ENCODE measurements around the gene DBNDD2.

Gene DBNDD2

DNA sequence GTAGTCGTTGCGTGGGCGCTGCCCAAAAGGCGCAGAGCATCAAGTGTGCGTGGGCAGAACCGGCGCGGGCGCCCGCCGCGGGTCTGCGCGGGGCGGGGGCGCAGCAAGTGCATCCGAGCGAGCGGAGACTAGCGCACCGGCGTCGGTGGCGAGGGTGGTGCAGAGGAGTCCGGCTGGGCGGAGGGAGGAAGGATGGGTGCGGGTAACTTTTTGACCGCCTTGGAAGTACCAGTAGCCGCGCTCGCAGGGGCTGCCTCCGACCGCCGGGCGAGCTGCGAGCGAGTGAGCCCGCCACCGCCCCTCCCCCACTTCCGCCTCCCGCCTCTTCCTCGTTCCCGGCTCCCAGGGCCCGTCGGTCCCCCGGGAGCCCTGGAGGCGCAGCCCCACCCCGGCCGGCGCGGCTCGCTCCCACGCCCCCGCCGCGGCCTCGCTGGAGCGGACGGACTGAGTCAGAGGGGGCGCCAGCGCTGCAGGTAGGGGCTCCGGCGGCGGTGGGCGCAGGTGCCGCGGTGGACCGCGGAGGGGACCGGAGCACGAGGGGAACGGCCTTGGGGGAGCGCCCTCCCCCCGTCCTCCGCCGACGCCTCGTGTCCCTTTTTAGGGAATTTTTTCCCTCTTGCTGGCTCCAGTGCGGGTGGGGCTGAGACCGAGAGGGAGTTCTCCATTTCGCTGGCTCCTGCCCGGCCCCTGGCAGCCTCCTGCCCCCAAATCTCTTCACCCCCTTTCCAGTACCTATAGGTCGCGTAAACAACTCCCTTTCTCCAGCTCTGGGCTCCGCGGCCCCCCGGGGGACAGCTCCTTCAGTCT, 1.6 kb upstream of the DBNDD2 start:
- Histone ChIP-seq H3K4me3 (ENCODE audit: low read depth, low read length) (peak overlapping the region; percentile 75), H3K9ac (ENCODE audit: low read length) (peak overlapping the region; percentile 72), H3K4me1 (ENCODE audit: control insufficient read depth, insufficient read depth, low read length) (peaks cover 11% of the 10 kb centered on the region; the same call in 1 of the 2 replicates), H3K27ac (ENCODE audit: low read depth, low read length) (no peak overlapping the region), H3K36me3 (ENCODE audit: control insufficient read depth, insufficient read depth, low read length) (peaks cover 24% of the 10 kb centered on the region), H3K27me3 (ENCODE audit: control insufficient read depth, insufficient read depth, low read length) (peaks cover 57% of the 10 kb centered on the region), H3K9me3 (ENCODE audit: control insufficient read depth, insufficient read depth, low read depth, low read length) (peaks cover 7% of the 10 kb centered on the region)

DNA sequence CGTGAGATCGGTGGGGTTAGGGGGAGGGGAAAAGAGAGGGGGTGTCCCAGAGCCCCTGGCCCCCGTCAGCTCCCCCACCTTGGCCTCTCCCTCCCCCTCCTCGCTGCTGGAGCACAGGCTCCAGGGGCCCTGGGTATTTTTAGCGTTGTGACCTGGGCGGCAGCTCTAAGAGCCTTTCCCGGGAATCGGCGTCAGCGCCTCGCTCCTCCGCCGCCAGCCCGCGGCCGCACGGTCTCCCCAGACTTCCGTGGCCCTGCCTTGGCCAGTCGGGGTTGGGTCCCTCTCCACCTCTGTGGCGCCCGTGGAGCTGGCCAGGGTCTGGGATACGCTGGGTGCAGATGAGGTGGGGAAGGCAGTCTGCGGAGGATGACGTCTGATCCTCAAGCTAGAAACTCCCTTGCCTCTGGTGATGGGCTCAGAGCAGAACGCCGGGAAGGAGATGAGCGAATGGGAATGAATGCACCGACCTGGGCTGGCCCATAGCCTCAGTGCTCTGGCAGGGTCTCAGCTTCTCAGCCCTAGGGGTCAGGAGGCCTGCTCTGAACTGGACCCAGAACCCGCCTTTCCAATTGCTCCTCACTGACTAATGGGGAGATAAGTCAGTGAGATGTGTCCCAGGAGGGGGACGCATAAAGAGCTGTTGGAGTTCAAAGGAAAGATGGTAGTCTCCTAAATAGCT, 883 bp upstream of the DBNDD2 start:
- Histone ChIP-seq H3K9ac (ENCODE audit: low read length) (peak overlapping the region; percentile 72), H3K36me3 (ENCODE audit: control insufficient read depth, insufficient read depth, low read length) (peaks cover 24% of the 10 kb centered on the region), H3K4me1 (ENCODE audit: control insufficient read depth, insufficient read depth, low read length) (peaks cover 11% of the 10 kb centered on the region; the same call in 1 of the 2 replicates), H3K9me3 (ENCODE audit: control insufficient read depth, insufficient read depth, low read depth, low read length) (peaks cover under 1% of the 10 kb centered on the region; the same call in 1 of the 2 replicates), H3K4me3 (ENCODE audit: low read depth, low read length) (peak overlapping the region; percentile 75), H3K27me3 (ENCODE audit: control insufficient read depth, insufficient read depth, low read length) (peaks cover 57% of the 10 kb centered on the region), H3K27ac (ENCODE audit: low read depth, low read length) (no peak overlapping the region)

DNA sequence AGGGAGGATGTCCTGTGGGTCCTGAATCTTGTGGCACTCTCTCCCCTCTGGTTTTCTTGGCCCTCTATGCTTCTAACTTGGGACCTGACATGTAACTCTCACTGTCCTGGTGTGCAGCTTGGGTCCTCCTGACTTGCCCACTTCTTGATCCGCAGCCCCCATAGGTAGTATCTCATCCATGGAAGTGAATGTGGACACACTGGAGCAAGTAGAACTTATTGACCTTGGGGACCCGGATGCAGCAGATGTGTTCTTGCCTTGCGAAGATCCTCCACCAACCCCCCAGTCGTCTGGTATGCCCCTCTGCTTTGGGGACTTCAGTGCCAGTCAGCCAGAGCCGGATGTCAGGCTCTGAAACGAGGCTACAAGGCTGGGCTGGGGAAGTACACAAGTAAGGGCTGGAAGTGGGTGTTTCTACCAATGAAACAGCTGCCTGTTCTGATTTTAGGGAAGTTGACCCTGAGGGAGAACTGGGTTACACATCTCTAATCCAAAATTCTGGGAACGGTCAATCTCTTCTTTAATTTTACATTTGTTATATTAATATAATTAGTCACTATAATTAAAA, 641 bp downstream of the DBNDD2 start:
- H3K4me1 ChIP-seq (ENCODE audit: control insufficient read depth, insufficient read depth, low read length), result peaks cover 11% of the 10 kb centered on the region; the same call in 1 of the 2 replicates
- H3K27me3 ChIP-seq (ENCODE audit: control insufficient read depth, insufficient read depth, low read length), result peaks cover 55% of the 10 kb centered on the region
- peaks cover 24% of the 10 kb centered on the region for H3K36me3 ChIP-seq (ENCODE audit: control insufficient read depth, insufficient read depth, low read length)
- H3K9ac ChIP-seq (ENCODE audit: low read length), result no peak overlapping the region
- H3K27ac ChIP-seq (ENCODE audit: low read depth, low read length), result no peak overlapping the region
- H3K4me3 ChIP-seq (ENCODE audit: low read depth, low read length), result no peak overlapping the region
- no peaks in the 10 kb centered on the region for H3K9me3 ChIP-seq (ENCODE audit: control insufficient read depth, insufficient read depth, low read depth, low read length)

DNA sequence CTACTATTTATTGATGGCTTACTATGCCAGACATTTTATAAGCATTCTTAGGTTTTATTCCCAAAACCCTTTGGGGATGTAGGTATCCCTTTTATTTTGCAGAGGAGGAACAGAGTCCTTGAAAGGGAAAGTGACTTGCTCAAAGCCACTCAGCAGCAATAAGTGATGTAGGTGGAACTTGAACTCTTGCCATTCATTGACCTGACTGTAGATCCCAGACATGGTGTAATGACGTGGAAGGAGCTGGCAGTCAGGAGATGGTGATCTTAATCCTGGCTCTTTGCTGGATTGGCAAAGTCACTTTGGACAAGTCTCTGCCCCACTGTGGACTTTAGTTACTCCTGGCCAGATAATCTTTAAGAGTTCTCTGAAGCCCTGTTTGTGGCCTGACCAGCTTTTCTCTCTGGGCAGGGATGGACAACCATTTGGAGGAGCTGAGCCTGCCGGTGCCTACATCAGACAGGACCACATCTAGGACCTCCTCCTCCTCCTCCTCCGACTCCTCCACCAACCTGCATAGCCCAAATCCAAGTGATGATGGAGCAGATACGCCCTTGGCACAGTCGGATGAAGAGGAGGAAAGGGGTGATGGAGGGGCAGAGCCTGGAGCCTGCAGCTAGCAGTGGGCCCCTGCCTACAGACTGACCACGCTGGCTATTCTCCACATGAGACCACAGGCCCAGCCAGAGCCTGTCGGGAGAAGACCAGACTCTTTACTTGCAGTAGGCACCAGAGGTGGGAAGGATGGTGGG, 1.6 kb downstream of the DBNDD2 start:
- H3K4me3 ChIP-seq (ENCODE audit: low read depth, low read length), result no peak overlapping the region
- peaks cover 11% of the 10 kb centered on the region; the same call in 1 of the 2 replicates for H3K4me1 ChIP-seq (ENCODE audit: control insufficient read depth, insufficient read depth, low read length)
- H3K9ac ChIP-seq (ENCODE audit: low read length), result no peak overlapping the region
- H3K36me3 ChIP-seq (ENCODE audit: control insufficient read depth, insufficient read depth, low read length), result peaks cover 24% of the 10 kb centered on the region
- no peaks in the 10 kb centered on the region for H3K9me3 ChIP-seq (ENCODE audit: control insufficient read depth, insufficient read depth, low read depth, low read length)
- H3K27me3 ChIP-seq (ENCODE audit: control insufficient read depth, insufficient read depth, low read length), result peaks cover 47% of the 10 kb centered on the region
- H3K27ac ChIP-seq (ENCODE audit: low read depth, low read length), result no peak overlapping the region

DNA sequence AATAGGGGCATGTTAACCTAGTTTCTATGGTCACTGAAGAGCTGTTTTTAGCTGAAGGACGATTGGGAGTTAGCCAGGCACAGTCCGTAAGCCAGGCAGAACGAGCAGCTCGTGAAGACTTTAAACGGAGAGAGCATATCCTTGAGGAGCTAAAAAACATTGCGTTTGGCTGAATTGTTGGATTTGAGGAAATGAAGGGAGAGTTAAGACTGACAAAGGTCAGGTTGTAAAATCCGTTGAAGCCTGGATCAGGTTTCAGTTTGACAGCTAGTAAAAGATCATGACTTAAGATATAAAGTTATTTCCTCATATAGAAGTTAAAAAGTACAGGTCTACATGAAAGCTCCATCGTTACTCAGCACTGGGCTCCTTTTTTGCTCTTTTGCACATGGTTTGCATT, 2.8 kb downstream of the DBNDD2 start:
- H3K4me1 ChIP-seq (ENCODE audit: control insufficient read depth, insufficient read depth, low read length), result peaks cover 12% of the 10 kb centered on the region
- no peak overlapping the region for H3K27ac ChIP-seq (ENCODE audit: low read depth, low read length)
- H3K9ac ChIP-seq (ENCODE audit: low read length), result no peak overlapping the region
- H3K36me3 ChIP-seq (ENCODE audit: control insufficient read depth, insufficient read depth, low read length), result peaks cover 24% of the 10 kb centered on the region
- peaks cover 36% of the 10 kb centered on the region for H3K27me3 ChIP-seq (ENCODE audit: control insufficient read depth, insufficient read depth, low read length)
- H3K9me3 ChIP-seq (ENCODE audit: control insufficient read depth, insufficient read depth, low read depth, low read length), result no peaks in the 10 kb centered on the region
- no peak overlapping the region for H3K4me3 ChIP-seq (ENCODE audit: low read depth, low read length)

DNA sequence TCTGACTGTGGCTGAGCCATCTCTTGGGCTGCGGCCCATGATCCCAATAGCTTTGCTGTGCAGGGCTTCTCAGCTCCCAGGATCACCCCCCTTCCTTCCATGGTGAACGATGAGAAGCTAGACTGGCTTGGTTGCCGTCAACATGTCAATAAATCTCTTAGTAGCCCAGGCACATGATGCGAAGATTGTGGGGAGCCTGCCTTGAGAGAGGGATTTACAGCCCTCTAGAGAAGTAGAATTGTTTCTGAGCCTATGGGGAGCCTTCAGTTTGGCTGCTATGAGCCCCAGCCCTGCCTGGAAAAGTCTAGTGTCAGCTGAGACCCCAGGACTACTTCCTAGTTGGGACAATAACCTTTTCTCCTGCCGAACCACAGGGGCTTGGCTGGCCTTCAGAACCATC, 4.6 kb downstream of the DBNDD2 start:
- peaks cover 24% of the 10 kb centered on the region for H3K36me3 ChIP-seq (ENCODE audit: control insufficient read depth, insufficient read depth, low read length)
- no peak overlapping the region for H3K9ac ChIP-seq (ENCODE audit: low read length)
- H3K4me3 ChIP-seq (ENCODE audit: low read depth, low read length), result no peak overlapping the region
- H3K27me3 ChIP-seq (ENCODE audit: control insufficient read depth, insufficient read depth, low read length), result peaks cover 19% of the 10 kb centered on the region
- H3K4me1 ChIP-seq (ENCODE audit: control insufficient read depth, insufficient read depth, low read length), result peaks cover 10% of the 10 kb centered on the region
- H3K9me3 ChIP-seq (ENCODE audit: control insufficient read depth, insufficient read depth, low read depth, low read length), result no peaks in the 10 kb centered on the region
- no peak overlapping the region for H3K27ac ChIP-seq (ENCODE audit: low read depth, low read length)

DNA sequence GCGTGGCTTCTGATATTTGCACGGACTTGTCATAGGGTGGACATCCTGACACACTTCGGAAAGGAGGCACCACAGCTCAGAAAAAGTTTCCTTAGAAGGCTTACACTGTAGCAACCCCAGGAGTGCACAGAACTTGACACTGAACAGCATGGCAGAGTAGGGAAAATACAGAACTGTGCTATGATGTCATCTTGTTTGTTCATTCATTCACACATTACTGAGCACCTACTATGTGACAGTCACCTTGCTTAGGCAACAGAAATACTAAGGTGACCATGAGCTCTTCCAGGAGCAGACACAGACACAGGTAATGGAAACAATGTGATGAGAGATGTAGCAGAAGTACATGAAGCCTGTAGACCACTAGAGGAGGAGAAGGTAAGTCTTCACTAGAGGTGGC, 5.4 kb downstream of the DBNDD2 start:
- H3K4me1 ChIP-seq (ENCODE audit: control insufficient read depth, insufficient read depth, low read length), result peaks cover 9% of the 10 kb centered on the region; the same call in 1 of the 2 replicates
- no peak overlapping the region for H3K27ac ChIP-seq (ENCODE audit: low read depth, low read length)
- no peak overlapping the region for H3K4me3 ChIP-seq (ENCODE audit: low read depth, low read length)
- no peaks in the 10 kb centered on the region for H3K9me3 ChIP-seq (ENCODE audit: control insufficient read depth, insufficient read depth, low read depth, low read length)
- H3K36me3 ChIP-seq (ENCODE audit: control insufficient read depth, insufficient read depth, low read length), result peaks cover 26% of the 10 kb centered on the region
- H3K9ac ChIP-seq (ENCODE audit: low read length), result no peak overlapping the region
- H3K27me3 ChIP-seq (ENCODE audit: control insufficient read depth, insufficient read depth, low read length), result peaks cover 10% of the 10 kb centered on the region; the same call in 1 of the 2 replicates

DNA sequence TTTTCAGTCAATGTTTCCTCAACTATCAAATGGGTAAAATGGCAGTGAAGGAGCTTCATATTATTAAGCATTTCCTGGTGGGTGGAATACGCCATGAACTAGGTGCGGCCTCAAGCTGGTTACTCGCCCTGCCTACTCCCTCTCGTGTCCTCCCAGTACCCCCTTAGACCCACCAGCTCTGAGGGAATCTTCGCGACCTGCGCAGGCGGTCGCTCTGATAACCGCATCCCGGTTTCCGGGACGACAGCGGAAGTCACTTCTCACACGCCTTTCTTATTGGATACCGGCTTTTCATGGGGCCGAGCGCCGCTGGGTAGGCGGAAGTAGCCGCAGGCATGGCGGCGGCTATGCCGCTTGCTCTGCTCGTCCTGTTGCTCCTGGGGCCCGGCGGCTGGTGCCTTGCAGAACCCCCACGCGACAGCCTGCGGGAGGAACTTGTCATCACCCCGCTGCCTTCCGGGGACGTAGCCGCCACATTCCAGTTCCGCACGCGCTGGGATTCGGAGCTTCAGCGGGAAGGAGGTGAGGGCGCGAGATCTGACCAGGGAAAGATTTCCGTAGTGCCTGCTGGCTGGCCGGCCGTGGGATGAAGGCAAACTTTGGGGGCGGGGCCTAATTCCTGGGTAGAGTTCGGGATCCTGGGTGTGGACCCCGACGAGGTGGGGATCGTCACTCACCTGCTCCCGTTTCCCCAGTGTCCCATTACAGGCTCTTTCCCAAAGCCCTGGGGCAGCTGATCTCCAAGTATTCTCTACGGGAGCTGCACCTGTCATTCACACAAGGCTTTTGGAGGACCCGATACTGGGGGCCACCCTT, 7.9 kb downstream of the DBNDD2 start, which contains the start of gene PIGT:
Gene PIGT (plus strand): TSS at position 320 of the 816 bp plus-strand sequence. CDS start 16 bp downstream, at position 336.
- H3K27ac ChIP-seq (ENCODE audit: low read depth, low read length), result no peak within 1 kb of the TSS; the same call in 1 of the 2 replicates
- no peaks in the 10 kb centered on the region for H3K9me3 ChIP-seq (ENCODE audit: control insufficient read depth, insufficient read depth, low read depth, low read length)
- H3K9ac ChIP-seq (ENCODE audit: low read length), result peak within 1 kb of the TSS; percentile 92
- H3K4me1 ChIP-seq (ENCODE audit: control insufficient read depth, insufficient read depth, low read length), result peaks cover 9% of the 10 kb centered on the region; the same call in 1 of the 2 replicates
- peaks cover 28% of the 10 kb centered on the region for H3K36me3 ChIP-seq (ENCODE audit: control insufficient read depth, insufficient read depth, low read length)
- peak within 1 kb of the TSS; percentile 96 for H3K4me3 ChIP-seq (ENCODE audit: low read depth, low read length)
- H3K27me3 ChIP-seq (ENCODE audit: control insufficient read depth, insufficient read depth, low read length), result peaks cover 7% of the 10 kb centered on the region; the same call in 1 of the 2 replicates

DNA sequence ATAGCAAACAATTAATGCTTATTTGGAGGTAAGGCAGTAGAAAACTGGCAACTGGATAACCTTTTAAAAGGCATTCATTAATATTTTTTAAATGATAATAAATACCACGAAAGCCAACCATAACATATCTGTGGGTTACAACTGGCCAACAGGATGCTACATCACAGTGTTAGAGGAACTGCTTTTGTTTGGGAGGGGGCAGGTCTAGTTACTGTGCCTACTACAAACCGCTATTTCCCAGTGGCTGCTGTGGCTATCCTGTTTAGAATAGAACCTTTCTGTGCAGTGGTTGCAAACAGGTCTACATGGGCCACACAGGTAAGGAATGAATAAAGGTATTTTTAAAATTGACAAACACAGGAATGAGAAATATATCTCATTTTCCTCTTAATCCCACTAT, 8.8 kb downstream of the DBNDD2 start:
- H3K27me3 ChIP-seq (ENCODE audit: control insufficient read depth, insufficient read depth, low read length), result peaks cover 7% of the 10 kb centered on the region; the same call in 1 of the 2 replicates
- H3K9ac ChIP-seq (ENCODE audit: low read length), result no peak overlapping the region
- H3K9me3 ChIP-seq (ENCODE audit: control insufficient read depth, insufficient read depth, low read depth, low read length), result no peaks in the 10 kb centered on the region
- H3K4me3 ChIP-seq (ENCODE audit: low read depth, low read length), result peak overlapping the region; percentile 96
- H3K4me1 ChIP-seq (ENCODE audit: control insufficient read depth, insufficient read depth, low read length), result peaks cover 9% of the 10 kb centered on the region; the same call in 1 of the 2 replicates
- H3K27ac ChIP-seq (ENCODE audit: low read depth, low read length), result no peak overlapping the region
- H3K36me3 ChIP-seq (ENCODE audit: control insufficient read depth, insufficient read depth, low read length), result peaks cover 35% of the 10 kb centered on the region

All from HUES6 (cell line).